HL-60/S4 treated with retinoic acid at 250 ng/mL for 4 days and 3 days (cell line): ENCODE results near the gene CENPQ.

Experiments used
- in situ Hi-C: fragments of 300-500 bp; cut with MboI; formaldehyde crosslinking; loops from 2 replicates; pipeline ENCODE4 v1.7.0; 2022; ENCODE audit warnings: low sequenced_read_pairs

The CENPQ gene

DNA sequence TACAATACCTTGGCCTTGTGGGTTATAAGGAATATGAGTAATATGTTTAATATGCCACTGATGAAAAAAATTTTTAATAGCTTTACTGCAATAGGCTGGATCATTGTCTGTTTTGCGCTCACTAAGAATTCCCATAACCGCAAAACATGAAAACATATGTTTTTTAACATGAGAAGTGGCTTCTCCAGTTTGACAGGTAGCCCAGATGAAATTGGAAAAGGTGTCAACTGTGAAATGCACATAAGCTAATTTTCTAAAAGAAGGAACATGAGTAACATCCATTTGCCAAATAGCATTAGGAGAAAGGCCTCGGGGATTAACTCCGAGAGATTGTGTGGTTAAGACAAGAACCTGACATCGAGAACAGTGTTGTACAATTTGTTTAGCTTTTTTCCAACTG, 41.5 kb downstream of the CENPQ start:
- in situ Hi-C loops, result no loop called here

DNA sequence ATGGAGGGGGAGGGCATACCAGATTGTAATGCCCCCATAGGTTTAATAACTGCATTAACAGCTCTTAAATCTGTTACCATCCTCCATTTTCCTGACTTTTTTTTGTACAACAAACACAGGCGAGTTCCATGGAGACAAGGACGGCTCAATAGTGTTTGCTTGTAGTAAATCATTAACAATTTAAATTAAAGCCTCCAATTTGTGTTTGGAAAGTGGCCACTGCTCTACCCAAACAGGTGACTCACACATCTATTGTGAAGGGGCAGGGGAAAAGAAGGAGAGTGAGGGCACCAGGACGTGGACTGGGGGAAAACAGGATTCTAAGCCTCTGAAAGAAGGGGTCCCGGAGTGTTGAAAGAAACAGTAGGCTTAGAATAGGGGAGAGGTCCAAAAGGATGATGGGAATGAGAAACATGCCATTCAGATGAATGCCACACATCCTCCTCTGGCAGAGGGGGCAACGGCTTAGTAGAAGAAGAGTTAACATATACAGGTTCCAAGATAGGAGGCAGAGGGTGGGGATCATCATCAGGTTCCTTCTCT, 43.5 kb downstream of the CENPQ start:
- in situ Hi-C loops, result no loop called here

DNA sequence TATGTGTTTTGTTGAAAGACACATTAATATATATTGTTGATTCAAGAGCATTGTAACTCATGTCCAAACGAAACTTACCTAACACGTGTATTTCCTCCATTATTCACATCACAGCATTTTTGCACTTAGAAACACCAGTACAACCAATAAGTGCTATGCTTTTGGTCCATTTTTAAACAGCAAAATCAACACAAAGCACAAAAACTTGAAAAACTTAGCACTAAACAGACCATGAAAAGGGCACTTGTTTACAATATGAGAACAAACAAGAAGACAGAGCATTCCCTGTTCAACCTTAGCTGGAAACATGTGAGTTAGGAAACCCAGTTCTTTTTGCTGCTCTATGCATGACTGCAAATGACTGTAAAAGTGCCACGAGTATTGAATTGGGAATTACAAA, 46.2 kb downstream of the CENPQ start:
- in situ Hi-C loops, result no loop called here

DNA sequence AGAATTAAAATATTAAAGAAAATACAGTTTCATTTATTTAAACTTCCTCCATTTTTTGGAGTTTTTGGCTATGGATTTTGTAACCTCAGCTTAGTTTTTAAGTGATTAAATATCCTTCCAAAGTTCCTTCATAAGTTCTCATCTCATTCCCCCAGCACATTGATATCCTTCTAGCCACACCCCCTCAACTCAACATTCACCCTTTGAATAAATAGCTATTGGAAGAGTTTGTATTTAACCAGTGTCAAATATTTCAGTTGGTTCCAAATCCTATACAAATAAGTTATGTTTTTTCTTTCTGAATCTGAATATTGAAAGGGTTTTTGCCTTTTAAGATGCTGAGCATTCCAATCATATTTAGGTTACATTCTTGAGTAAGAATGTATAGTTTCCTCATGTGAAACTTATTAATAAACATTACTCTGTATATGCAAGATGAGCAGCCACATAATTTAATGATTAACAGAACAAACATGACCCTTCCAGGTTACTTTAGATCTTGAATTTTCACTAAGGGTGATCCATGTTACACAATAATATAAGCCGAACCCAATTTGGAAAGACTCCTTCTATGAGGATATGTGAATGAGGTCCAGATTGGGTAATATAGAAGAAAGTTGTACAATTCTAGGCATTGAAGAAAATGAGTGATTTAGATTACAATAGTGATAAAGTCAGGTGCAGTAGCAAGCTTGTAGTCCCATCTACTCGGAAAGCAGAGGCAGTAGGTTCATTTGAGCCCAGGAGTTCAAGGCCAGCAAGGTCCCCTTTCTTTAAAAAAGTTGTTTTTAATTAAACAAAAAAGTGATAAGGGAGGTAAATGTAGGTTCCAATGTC, 50.2 kb downstream of the CENPQ start:
- in situ Hi-C loops, result no loop called here

DNA sequence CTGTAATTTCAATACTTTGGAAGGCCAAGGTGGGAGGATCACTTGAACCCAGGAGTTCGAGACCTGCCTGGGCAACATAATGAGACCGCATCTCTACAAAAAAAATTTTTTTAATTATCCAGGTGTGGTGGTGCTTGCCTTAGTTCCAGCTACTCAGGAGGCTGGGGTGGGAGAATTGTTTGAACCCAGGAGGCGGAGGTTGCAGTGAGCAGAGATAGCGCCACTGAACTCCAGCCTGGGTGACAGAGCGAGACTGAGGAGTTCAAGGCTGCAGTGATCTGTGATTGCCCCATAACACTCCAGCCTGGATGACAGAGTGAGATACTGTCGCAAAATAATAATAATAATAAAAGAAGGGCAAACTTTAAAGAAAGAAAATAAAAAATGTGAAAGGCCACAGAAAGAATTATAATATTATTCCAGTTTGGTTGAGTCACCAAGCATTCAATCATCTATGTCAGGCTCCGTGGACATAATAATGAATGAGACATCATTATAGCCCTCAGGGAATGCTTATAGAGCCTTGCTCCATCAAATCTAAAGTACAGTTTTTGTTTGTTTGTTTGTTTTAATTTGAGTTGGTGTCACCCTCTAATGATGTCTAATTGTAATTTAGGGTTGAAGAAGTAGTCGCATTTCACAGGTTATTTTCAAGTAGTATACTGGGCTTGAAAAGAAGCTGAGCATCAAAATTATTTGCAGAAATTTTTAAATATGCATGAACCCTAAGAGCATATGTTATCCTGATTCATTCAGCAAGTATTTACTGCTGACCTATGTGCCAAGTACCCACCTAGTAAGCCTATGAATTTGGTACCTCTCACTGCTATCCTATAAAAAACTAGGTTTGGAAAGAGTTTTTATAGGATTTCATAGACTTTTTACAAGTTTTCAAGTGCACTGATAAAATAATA, 51.7 kb downstream of the CENPQ start:
- in situ Hi-C loops, result no loop called here

DNA sequence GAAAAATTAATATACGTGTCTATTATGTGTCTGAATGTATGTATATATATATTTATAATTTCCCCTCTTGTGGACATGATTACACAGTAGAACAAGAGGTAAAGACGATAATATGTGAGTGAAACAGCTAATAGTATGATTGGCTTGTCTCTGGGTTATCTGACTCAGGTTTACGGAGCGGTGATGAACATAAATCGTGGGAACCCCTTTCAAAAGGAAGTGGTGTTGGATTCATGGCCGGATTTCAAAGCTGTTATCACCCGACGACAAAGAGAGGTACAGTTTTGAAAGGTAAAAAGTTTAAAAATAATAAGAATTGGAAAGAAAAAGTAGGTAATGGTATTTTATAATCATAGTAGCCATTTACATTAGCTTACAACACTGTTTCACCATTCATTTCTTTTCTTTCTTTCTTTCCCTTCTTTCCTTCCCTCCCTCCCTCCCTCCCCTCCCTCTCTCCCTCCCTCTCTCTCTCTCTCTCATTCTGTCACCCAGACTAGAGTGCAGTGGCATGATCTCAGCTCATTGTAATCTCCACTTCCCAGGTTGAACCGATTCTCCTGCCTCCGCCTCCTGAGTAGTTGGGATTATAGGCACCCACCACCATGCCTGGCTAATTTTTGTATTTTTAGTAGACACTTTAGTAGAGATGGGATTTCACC, 52.4 kb downstream of the CENPQ start:
- in situ Hi-C loops, result no loop called here

DNA sequence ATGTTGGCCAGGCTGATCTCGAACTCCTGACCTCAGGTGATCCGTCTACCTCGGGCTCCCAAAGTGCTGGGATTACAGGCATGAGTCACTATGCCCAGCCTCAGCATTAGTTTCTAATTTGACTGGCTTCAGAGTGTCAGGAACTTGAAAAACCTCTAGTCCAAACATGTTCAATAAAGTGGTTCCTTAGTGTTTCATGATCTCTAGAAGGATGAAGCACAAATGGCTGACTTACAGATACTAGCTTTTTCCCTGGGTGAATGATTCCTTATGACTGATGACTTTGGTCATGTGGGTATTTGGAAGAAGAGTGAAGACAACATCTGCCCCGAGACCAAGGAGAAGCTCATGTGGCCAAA, 53.0 kb downstream of the CENPQ start:
- in situ Hi-C loops, result no loop called here

DNA sequence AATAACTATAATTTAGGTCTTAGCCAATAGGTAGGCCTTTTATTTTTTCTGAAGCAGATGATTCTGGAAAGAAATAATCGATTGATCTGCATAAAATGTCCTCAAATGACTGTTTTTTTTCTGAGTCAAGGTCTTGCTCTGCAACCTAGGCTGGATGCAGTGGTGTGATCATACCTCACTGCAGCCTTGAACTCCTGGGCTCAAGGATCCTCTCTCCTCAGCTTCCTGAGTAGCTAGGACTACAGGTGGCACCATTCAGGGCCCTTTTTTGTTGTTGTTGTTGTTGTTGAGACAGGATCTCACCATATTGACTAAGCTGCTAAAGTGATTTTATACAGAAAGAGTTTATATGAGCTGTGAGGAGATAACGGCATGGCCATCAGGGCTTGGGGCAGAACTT, 54.7 kb downstream of the CENPQ start:
- in situ Hi-C loops, result no loop called here

DNA sequence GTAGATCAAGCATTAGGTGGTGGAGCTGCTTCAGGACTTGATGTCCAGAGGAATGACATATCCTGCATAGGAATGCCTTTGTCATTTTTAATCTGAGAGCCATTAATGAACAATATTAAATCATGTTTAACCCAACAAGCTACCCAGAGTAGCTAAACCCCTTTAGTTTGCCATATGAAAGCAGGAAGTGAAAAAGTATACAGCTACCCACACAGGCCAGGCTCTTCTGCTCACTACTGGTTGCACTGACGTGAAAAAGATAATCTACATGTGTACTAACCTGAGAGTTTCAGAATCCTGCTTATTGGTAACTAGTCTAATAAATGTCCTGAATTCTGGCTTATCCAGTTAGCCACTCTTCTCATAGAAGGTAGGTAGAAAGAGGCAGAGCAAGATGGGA, 56.5 kb downstream of the CENPQ start:
- in situ Hi-C loops, result no loop called here

DNA sequence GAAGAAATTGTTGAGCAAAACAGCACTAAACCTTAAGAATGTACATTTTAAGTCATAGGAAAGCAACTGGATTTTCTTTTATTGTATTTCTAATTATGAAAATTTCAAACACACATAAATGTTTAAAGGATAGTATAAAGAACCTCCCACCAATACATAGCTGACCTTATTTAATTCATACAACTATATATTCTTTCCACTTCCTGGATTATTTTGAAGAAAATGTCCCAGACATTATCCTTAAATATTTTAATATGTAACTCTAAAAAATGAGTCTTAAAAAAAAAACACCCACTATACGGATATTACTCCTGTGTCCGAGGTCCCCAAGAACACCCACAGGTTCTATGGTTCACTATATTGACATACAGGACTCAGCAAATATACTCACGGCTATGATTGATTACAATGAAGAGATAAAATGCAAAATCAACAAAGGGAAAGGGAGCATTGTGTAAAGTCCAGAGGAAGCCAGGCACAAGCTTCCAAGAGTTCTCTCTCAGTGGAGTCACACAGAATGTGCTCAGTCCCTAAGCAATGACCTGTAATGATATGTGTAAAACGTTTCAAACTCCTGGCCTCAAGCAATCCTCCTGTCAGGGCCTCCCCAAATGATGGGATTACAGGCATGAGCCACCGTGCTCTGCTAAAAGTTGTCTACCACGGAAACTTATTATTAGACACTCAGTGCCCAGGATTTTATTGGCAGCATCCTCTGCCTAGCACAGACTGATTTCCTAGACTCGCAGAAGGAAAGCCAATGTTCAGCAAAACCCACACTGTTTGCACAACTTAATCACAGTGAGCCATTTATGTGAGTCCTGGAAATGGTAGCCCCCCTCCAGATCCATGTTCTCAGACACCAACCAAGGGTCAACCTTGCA, 59.8 kb downstream of the CENPQ start:
- in situ Hi-C loops, result no loop called here

DNA sequence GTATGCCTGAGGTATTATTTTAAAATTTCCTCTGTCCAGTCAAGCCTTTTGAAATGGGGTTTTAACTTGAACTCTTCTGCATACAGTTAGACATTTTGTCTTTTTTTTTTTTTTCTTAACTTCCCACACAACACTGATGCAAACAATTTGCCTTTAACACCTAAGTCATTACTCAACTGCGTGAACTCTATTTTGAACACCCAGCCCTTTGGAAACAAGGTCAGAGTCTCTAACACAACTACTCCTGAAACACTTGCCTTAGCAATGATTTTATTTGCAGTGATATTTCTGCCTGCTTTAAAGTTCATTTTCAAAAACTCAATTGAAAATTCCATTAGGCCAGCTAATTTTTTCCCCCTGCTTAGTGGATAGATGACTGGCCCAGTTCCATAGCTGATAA, 60.7 kb downstream of the CENPQ start:
- in situ Hi-C loops, result no loop called here

DNA sequence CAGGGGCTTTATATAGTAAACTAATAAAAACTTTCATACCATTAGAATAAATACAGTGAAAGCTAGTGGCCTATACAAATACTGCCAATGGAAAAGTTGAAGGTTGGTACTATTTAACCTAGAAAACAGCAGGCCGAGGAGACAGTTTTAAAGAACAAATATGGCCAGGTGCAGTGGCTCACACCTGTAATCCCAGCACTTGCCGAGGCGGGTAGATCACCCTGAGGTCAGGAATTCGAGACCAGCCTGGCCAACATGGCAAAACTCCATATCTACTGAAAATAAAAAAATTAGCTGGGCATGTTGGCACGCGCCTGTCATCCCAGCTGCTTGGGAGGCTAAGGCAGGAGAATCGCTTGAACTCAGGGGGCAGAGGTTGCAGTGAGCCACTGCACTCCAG, 61.4 kb downstream of the CENPQ start:
- in situ Hi-C loops, result no loop called here

DNA sequence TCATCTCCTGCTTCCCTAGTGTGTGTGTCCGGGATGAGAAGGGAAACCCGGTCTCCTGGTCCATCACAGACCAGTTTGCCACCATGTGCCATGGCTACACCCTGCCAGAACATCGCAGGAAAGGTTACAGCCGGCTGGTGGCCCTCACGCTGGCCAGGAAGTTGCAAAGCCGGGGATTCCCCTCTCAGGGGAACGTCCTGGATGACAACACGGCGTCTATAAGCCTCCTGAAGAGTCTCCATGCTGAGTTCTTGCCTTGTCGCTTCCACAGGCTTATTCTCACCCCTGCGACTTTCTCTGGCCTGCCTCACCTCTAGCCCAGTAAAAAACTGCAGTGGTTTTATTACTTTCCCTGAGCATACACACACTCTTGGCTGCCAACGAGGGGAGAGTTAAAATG, 63.4 kb downstream of the CENPQ start:
- in situ Hi-C loops, result no loop called here

DNA sequence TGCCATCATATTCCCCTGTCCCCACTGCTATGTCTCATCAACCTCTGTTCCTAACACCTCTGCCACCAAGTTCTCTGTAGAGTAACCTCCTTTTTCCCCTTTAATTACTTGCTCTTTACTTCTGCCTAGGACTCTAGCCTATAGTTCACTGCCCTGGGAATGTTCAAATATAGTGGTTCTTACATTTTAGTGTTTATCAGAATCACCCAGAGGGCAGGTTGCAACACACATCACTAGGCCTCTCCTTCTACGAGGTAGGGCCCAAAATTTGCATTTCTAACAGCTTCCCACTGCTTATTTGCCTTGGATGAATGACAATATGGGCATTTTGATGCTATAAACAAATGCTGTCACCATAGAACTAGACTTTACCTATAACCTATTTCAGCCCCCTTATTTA, 64.2 kb downstream of the CENPQ start:
- in situ Hi-C loops, result no loop called here

DNA sequence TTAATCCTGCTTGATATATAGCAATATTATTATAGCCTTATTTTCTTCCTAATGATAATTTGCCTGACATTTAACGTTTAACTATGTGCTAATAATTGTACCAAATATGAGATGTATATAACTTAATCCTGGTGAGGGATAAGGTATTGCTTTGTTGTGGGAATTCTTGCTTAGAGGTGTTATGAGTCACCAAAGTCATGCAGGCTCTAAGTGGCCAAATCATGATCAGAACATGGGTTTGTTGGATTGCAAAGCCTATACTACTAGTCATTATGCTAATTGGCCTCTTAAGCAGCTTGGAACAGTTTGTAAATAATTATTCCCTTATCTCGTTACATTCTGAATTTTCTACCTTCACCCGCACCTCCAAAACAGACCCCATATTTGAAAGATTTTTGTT, 65.4 kb downstream of the CENPQ start:
- in situ Hi-C loops, result no loop called here

DNA sequence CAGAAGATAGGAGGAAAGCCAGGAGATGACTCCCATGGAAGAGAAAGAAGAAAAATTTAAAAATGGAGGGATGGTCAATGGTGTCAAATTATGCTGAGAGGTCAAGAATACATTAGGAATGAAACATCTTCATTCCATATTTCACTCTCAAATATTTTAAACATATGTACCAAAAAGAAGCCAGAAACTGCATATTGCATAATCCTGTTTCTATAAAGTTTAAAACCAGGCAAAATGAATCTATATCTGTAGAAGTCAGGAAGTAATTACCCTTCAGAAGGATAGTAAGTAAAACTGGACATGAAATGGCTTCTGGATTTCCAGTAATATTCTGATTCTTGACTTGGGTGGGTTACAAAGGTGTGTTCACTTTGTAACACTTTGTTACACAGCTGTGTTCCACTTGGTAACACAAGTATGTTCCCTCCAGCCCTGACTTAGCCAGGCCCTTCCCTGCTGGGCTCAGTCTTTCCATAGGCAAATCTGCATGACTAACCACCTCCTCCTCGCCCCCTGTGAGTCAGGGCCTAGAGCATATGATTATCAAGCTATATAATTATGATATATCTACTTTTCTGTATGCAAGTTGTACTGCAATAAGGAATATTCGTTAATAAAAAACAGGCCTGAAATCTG, 67.1 kb downstream of the CENPQ start:
- in situ Hi-C loops, result no loop called here

DNA sequence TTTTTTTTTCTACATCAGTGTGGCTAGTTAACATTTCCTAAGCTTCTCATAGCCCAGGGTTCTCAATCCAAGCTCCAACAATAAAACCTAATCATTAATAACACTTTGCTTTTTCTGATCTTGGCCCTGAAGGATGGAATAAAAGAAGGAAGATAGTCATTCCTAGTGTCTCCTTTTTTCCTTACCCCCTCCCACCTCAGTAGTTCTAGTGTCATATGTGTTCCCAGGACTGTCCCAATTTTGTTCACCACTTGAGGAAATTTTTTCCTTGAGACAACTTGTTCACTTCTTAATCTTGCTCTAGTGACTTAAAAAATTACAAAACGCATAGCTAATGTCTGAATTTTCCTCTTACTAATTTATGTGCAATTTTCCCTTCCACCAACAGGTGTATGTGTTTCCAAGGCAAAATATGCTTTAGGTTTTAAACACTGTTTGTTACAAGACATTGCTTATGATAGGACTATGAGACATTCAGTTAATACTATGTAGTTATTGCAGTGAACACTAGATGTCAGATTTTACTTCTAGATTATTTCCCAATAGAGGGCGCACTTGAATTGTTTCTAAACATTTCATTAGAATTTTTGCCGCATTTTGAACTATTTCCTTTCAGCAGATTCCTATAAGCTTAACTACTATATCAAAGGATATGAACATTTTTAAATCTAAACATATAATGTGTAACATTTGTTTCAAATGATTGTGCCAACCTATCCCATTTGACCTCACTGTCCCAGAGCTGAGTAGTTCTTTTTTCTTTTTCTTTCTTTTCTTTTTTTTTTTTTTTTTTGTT, 68.8 kb downstream of the CENPQ start:
- in situ Hi-C loops, result no loop called here

DNA sequence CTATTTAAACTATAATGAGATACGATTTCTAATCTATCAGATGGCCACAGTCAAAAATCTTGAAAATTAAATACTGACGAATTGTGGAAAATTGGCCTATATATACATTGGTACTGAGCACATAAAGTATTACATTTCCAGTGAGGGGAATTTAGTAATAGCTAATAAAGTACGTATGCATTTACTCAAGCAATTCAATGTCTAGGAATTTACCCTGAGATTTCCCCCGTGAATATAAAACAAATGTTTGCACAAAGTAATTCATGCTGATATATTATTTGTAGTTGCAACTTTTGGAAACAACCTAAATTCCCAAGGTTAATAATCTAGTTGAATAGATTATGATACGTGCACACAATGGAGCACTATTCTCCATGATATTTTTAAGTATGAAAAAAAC, 72.6 kb downstream of the CENPQ start:
- in situ Hi-C loops, result no loop called here

DNA sequence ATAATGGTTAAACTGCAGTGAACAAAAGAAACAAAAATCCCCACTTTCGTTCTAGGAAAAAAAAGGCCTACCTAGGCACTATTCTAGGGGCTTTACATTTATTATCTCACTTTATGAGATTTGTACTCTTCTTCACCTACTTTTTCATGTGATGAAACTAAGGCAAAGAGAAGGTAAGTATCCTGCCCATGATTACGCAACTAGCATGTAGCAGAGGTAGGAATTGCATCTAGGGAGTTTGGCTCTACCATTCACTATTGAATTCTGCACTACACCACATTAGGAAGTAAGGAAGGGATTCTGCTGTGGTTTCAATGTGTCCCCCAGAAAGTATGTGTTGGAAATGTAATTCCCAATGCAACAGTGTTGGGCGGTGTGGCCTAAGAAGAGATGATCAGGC, 75.9 kb downstream of the CENPQ start:
- in situ Hi-C loops, result no loop called here
